PFSK-1 (cell line): ENCODE measurements around the gene TTC6.

Experiments used
- FOXP2 ChIP-seq: optimal IDR thresholded peaks from 2 replicates; pipeline ENCODE3; 2011; ENCODE audit warnings: borderline replicate concordance, control low read depth, inconsistent platforms; ENCODE audit not compliant: insufficient read depth; ENCODE audit errors: extremely low read length, extremely low read depth
- POLR2AphosphoS5 ChIP-seq: IDR thresholded peaks from 2 replicates; pipeline ENCODE4 v1.6.1; 2012; ENCODE audit warnings: low read depth, mild to moderate bottlenecking, control low read depth, low read length, moderate library complexity
- TAF1 ChIP-seq: IDR thresholded peaks from 2 replicates; pipeline ENCODE4 v1.6.1; 2012; ENCODE audit warnings: low read length, control low read depth, borderline replicate concordance; ENCODE audit not compliant: insufficient read depth
- TF ChIP-seq, protein P1 (sequence below), 2 experiments: IDR thresholded peaks; 2 replicates each; pipeline versions ENCODE4 v1.6.1 to v1.8.0; 2011 to 2012; ENCODE audit warnings: low read depth in 2 of 2, low read length in 2 of 2, control low read depth in 1 of 2, inconsistent platforms in 1 of 2, mild to moderate bottlenecking in 1 of 2, moderate library complexity in 1 of 2; ENCODE audit not compliant: insufficient read depth in 1 of 2

GRCh38 chr14:37642125-37642524 is 46.7 kb downstream of the TTC6 start:
- no peak for TF ChIP-seq FOXP2
- no peak for TF ChIP-seq POLR2AphosphoS5
- TF ChIP-seq TAF1 = no peak
- TF ChIP-seq, protein P1, sequence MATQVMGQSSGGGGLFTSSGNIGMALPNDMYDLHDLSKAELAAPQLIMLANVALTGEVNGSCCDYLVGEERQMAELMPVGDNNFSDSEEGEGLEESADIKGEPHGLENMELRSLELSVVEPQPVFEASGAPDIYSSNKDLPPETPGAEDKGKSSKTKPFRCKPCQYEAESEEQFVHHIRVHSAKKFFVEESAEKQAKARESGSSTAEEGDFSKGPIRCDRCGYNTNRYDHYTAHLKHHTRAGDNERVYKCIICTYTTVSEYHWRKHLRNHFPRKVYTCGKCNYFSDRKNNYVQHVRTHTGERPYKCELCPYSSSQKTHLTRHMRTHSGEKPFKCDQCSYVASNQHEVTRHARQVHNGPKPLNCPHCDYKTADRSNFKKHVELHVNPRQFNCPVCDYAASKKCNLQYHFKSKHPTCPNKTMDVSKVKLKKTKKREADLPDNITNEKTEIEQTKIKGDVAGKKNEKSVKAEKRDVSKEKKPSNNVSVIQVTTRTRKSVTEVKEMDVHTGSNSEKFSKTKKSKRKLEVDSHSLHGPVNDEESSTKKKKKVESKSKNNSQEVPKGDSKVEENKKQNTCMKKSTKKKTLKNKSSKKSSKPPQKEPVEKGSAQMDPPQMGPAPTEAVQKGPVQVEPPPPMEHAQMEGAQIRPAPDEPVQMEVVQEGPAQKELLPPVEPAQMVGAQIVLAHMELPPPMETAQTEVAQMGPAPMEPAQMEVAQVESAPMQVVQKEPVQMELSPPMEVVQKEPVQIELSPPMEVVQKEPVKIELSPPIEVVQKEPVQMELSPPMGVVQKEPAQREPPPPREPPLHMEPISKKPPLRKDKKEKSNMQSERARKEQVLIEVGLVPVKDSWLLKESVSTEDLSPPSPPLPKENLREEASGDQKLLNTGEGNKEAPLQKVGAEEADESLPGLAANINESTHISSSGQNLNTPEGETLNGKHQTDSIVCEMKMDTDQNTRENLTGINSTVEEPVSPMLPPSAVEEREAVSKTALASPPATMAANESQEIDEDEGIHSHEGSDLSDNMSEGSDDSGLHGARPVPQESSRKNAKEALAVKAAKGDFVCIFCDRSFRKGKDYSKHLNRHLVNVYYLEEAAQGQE (IDR thresholded peaks at IDR 0.05; ENCODE audit: insufficient read depth in 1 of 2, low read depth in 2 of 2, low read length in 2 of 2) = no peak
